Suprapubic skin (tissue), 4 donors: ENCODE data around the gene CMBL. TPM values are rescaled to one million over a fixed set of nuclear protein-coding genes. Genes with fewer than 3 reads are reported as not detected.
"Not testable (repeated sequence)": the region's sequence is repeated elsewhere in the genome, so short reads cannot be mapped to it uniquely, and the experiment has no call there.

Experiments
- DNase-seq, 2 donors: peaks; one replicate each; pipeline ENCODE4 v3.0.0-alpha.2; 2019; ENCODE audit warnings: low spot score in 2 of 2
- H3K27ac ChIP-seq: fragments of 200-600 bp; sonication (generic); one replicate; pipeline ENCODE4 v1.5.1; 2019
- H3K27me3 ChIP-seq: fragments of 200-600 bp; sonication (generic); one replicate; pipeline ENCODE4 v1.5.1; 2019
- H3K36me3 ChIP-seq: fragments of 200-600 bp; sonication (generic); one replicate; pipeline ENCODE4 v1.5.1; 2019
- H3K4me1 ChIP-seq: fragments of 200-600 bp; sonication (generic); one replicate; pipeline ENCODE4 v1.5.1; 2019
- H3K4me3 ChIP-seq: fragments of 200-600 bp; sonication (generic); one replicate; pipeline ENCODE4 v1.5.1; 2019; ENCODE audit warnings: mild to moderate bottlenecking
- H3K9me3 ChIP-seq: fragments of 200-600 bp; sonication (generic); one replicate; pipeline ENCODE4 v1.5.1; 2019
- CTCF ChIP-seq, 2 donors: fragments of 200-600 bp in 1 of 2; fragments of 450-650 bp in 1 of 2; sonication (generic) in 1 of 2; IDR thresholded peaks; one replicate each; pipeline ENCODE4 v1.5.1; 2016 to 2019; ENCODE audit warnings: antibody characterized with exemption in 2 of 2, mild to moderate bottlenecking in 1 of 2, moderate library complexity in 1 of 2
- EP300 ChIP-seq: sonication (generic); formaldehyde crosslinking; IDR thresholded peaks from one replicate; pipeline ENCODE4 v1.6.1; 2017; ENCODE audit warnings: antibody characterized with exemption
- POLR2A ChIP-seq, 2 donors: fragments of 450-650 bp; IDR thresholded peaks; one replicate each; pipeline ENCODE4 v1.6.1; 2017; ENCODE audit warnings: antibody characterized with exemption in 2 of 2, mild to moderate bottlenecking in 2 of 2, moderate library complexity in 2 of 2
- POLR2AphosphoS5 ChIP-seq, 3 donors: sonication (generic); formaldehyde crosslinking; IDR thresholded peaks; one replicate each; pipeline ENCODE4 v1.6.1; 2017; ENCODE audit warnings: antibody characterized with exemption in 3 of 3
- WGBS: methylation state at CpG from one replicate; pipeline ENCODE4 v1.1.5; 2018; 5-methylcytosine and 5-hydroxymethylcytosine counted together
- total RNA-seq, 4 donors: library from RNA; depleted of rRNA; stranded (reverse); fragments of >200 nt; gene quantifications; one replicate each; pipeline ENCODE4 v1.1.0, GENCODE V29; 2016

Gene CMBL
- total RNA-seq, 4 donors from 2014 or later, result 0.93 to 4.8 (median 2.7) TPM

- 29% methylated on average over 18 of the region's 19 CpGs for WGBS
- Histone ChIP-seq H3K9me3 (no peaks in the 10 kb centered on the region), H3K27ac (peak overlapping the region; percentile 98), H3K4me3 (peak overlapping the region; percentile 100), H3K27me3 (no peaks in the 10 kb centered on the region), H3K36me3 (no peaks in the 10 kb centered on the region), H3K4me1 (peaks cover 32% of the 10 kb centered on the region)
- no peak for DNase-seq
- no peak for TF ChIP-seq EP300
- no peak for TF ChIP-seq POLR2AphosphoS5 (IDR thresholded peaks at IDR 0.05)
- no peak for TF ChIP-seq CTCF (IDR thresholded peaks at IDR 0.05)
- TF ChIP-seq POLR2A (IDR thresholded peaks at IDR 0.05), result no peak
Observed at GRCh38 chr5:10352430-10353240, 44.9 kb upstream of the CMBL start.

GRCh38 chr5:10351919-10352318 lies 44.2 kb upstream of the CMBL start:
- no peak overlapping the region for H3K4me3 ChIP-seq
- no peaks in the 10 kb centered on the region for H3K36me3 ChIP-seq
- no peaks in the 10 kb centered on the region for H3K9me3 ChIP-seq
- no peaks in the 10 kb centered on the region for H3K27me3 ChIP-seq
- TF ChIP-seq POLR2AphosphoS5 (IDR thresholded peaks at IDR 0.05) (no peak), CTCF (IDR thresholded peaks at IDR 0.05) (no peak), POLR2A (IDR thresholded peaks at IDR 0.05) (no peak), EP300 (no peak)
- H3K4me1 ChIP-seq, result peaks cover 26% of the 10 kb centered on the region
- no peak for DNase-seq
- 89% methylated on average over 8 of the region's 8 CpGs for WGBS
- no peak overlapping the region for H3K27ac ChIP-seq

DNA sequence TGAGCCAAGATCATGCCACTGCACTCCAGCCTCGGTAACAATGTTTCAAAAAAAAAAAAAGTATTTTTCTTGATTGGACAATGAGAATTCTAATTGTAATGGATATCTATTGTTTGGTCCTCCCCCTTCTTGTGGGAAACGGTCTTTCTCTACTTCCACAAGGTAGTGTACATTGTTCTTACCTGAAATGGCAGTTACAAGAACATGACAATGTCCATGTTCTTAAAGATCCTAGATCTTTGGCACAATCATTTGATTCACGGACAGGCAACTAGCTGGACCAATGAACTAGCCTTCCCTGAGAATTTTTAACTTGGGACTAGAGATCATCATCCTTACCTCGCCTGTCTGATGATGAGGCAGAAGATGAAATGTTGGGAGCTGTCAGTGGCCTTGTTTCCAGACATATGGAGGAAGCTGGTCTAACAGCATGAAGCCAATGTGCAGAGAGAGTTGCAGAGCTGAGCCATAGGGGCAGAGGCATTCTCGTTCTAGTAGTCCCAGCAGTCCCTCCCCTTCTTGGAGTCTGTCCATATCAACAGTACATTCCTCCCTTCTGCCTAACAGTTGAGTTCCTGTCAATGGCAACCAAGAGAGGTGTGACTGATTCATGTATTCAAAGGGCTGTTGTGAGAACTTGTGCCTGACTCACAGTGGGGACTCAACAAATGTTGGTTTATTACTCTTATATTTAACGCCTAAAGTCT lies 43.6 kb upstream of the CMBL start:
- no peak for DNase-seq
- peaks cover 22% of the 10 kb centered on the region for H3K4me1 ChIP-seq
- no peaks in the 10 kb centered on the region for H3K36me3 ChIP-seq
- no peak for TF ChIP-seq POLR2AphosphoS5 (IDR thresholded peaks at IDR 0.05)
- TF ChIP-seq EP300, result no peak
- no peak for TF ChIP-seq POLR2A (IDR thresholded peaks at IDR 0.05)
- TF ChIP-seq CTCF (IDR thresholded peaks at IDR 0.05), result no peak
- 77% methylated on average over 6 of the region's 6 CpGs for WGBS
- no peak overlapping the region for H3K27ac ChIP-seq
- no peaks in the 10 kb centered on the region for H3K9me3 ChIP-seq
- H3K4me3 ChIP-seq, result no peak overlapping the region
- H3K27me3 ChIP-seq, result no peaks in the 10 kb centered on the region

DNA sequence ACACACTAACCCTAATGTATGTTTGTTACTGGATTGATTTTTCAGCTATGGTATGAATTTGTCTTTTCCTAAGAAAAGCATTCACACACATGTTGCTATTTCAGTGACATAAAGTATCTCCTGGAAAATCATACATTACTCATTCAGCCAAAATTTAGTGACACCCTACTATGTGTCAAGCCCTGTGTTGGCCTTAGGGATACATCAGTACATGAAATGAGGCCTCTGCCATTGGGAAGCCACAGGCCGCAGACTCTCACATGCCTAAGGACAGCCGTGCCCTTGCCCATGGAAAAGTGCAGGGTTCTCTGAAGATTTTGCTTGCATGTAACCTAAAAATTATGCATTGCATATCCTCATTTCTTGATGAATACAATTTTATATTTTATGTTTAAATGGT lies 40.6 kb upstream of the CMBL start:
- 95% methylated on average over 2 of the region's 2 CpGs for WGBS
- no peak for DNase-seq
- TF ChIP-seq EP300, result no peak
- no peak for TF ChIP-seq POLR2AphosphoS5 (IDR thresholded peaks at IDR 0.05)
- no peak for TF ChIP-seq CTCF (IDR thresholded peaks at IDR 0.05)
- no peak for TF ChIP-seq POLR2A (IDR thresholded peaks at IDR 0.05)

DNA sequence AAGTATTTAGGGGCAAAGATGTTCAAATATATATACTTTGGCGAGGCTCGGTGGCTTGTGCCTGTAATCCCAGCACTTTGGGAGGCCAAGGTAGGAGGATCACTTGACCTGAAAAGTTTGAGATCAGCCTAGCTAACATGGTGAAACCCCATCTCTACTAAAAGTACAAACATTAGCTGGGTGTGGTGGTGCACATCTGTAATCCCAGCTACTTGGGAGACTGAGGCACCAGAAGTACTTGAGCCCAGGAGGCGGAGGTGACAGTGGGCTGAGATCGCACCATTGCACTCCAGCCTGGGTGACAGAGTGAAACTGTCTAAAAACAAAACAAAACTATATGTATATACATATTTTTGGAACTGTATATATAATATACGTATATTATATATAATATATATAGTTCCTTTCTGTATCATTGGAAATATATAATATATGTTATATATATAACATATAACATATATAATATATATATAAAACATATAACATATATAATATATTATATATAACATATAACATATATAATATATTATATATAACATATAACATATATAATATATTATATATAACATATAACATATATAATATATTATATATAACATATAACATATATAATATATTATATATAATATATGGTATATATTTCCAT lies 36.9 kb upstream of the CMBL start:
- H3K4me3 ChIP-seq, H3K36me3 ChIP-seq, DNase-seq, H3K9me3 ChIP-seq, H3K27ac ChIP-seq, H3K4me1 ChIP-seq, H3K27me3 ChIP-seq: not testable (repeated sequence)
- 98% methylated on average over 5 of the region's 5 CpGs for WGBS

More for the DNA sequence above, 40.6 kb upstream of the CMBL start:
- no peaks in the 10 kb centered on the region for H3K36me3 ChIP-seq
- peaks cover 8% of the 10 kb centered on the region for H3K4me1 ChIP-seq
- H3K4me3 ChIP-seq, result no peak overlapping the region
- no peak overlapping the region for H3K27ac ChIP-seq
- H3K9me3 ChIP-seq, result no peaks in the 10 kb centered on the region
- no peaks in the 10 kb centered on the region for H3K27me3 ChIP-seq
